Breast epithelium (tissue), 3 donors: ENCODE results near the gene ANXA6.

Experiments
- POLR2A ChIP-seq: fragments of 450-650 bp; IDR thresholded peaks from one replicate; pipeline ENCODE4 v1.6.1; 2016; ENCODE audit warnings: antibody characterized with exemption, mild to moderate bottlenecking, moderate library complexity
- POLR2AphosphoS5 ChIP-seq, 3 donors: sonication (generic); formaldehyde crosslinking; IDR thresholded peaks; one replicate each; pipeline ENCODE4 v1.6.1; 2017; ENCODE audit warnings: antibody characterized with exemption in 3 of 3
- TF ChIP-seq, protein P1 (sequence below), 3 donors: fragments of 450-650 bp; IDR thresholded peaks; one replicate each; pipeline ENCODE4 v1.5.1; 2016 to 2017; ENCODE audit warnings: antibody characterized with exemption in 3 of 3, mild to moderate bottlenecking in 3 of 3, moderate library complexity in 3 of 3

DNA sequence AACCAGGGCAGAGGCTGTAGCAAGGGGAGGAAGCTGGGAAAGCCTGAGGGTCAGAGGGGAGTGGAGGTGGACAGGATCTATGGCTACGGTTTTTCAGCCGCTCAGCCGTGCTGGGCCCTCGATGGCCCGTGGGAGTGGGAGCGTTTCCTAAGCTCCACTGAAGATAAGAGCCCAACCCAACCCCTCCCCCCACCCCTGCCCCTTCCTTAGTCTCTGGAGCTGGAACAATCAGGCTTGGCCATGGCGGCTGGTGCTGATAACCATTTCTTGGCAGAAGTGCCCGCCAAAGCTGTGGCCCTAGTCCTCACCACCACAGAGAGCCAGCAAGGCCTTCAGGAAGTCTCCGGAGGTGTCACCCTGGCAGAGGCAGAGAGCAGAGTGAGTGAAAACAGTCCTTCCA is 56.4 kb downstream of the ANXA6 start:
- TF ChIP-seq, protein P1, sequence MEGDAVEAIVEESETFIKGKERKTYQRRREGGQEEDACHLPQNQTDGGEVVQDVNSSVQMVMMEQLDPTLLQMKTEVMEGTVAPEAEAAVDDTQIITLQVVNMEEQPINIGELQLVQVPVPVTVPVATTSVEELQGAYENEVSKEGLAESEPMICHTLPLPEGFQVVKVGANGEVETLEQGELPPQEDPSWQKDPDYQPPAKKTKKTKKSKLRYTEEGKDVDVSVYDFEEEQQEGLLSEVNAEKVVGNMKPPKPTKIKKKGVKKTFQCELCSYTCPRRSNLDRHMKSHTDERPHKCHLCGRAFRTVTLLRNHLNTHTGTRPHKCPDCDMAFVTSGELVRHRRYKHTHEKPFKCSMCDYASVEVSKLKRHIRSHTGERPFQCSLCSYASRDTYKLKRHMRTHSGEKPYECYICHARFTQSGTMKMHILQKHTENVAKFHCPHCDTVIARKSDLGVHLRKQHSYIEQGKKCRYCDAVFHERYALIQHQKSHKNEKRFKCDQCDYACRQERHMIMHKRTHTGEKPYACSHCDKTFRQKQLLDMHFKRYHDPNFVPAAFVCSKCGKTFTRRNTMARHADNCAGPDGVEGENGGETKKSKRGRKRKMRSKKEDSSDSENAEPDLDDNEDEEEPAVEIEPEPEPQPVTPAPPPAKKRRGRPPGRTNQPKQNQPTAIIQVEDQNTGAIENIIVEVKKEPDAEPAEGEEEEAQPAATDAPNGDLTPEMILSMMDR (IDR thresholded peaks at IDR 0.05), result no peak
- TF ChIP-seq POLR2A, result no peak
- no peak for TF ChIP-seq POLR2AphosphoS5 (IDR thresholded peaks at IDR 0.05)
